ENCODE results near the gene TGFA.

The TGFA gene

GRCh38 chr2:70454936-70455544 is 98.6 kb downstream of the TGFA start:
- Histone ChIP-seq H3K9me3 (ENCODE audit: control insufficient read depth, insufficient read depth, low read depth, low read length) (no peaks in the 10 kb centered on the region), H3K27ac (ENCODE audit: extremely low read depth, low read depth, low read length) (no peak overlapping the region), H3K4me3 (ENCODE audit: low read depth, low read length) (no peak overlapping the region), H3K4me1 (ENCODE audit: control insufficient read depth, insufficient read depth, low read length) (no peaks in the 10 kb centered on the region), H3K36me3 (ENCODE audit: control insufficient read depth in 2 of 2, insufficient read depth in 1 of 2, low read length in 2 of 2) (no peaks in the 10 kb centered on the region)
- TF ChIP-seq ZNF266 (tag by site-specific recombination; IDR thresholded peaks at IDR 0.05; ENCODE audit: low read depth) = no peak
- TF ChIP-seq ZBTB6 (tag by site-specific recombination; IDR thresholded peaks at IDR 0.05) = no peak
- no peak for TF ChIP-seq OSR2 (tag by site-specific recombination; IDR thresholded peaks at IDR 0.05)
- no peak for TF ChIP-seq ZNF560 (tag by site-specific recombination; IDR thresholded peaks at IDR 0.05; ENCODE audit: borderline replicate concordance)
- no peak for TF ChIP-seq SP7 (tag by site-specific recombination; IDR thresholded peaks at IDR 0.05)
- TF ChIP-seq ZNF76 (tag by site-specific recombination; IDR thresholded peaks at IDR 0.05; ENCODE audit: borderline replicate concordance, low read depth) = no peak
- no peak for TF ChIP-seq ZNF624 (tag by site-specific recombination; IDR thresholded peaks at IDR 0.05)
- TF ChIP-seq ZNF292 (tag by site-specific recombination; IDR thresholded peaks at IDR 0.05; ENCODE audit: borderline replicate concordance, low read depth) = no peak
- no peak for TF ChIP-seq ZNF335 (tag by site-specific recombination; conservative IDR thresholded peaks at IDR 0.05)
- no peak for TF ChIP-seq GFI1B (tag by site-specific recombination; IDR thresholded peaks at IDR 0.05)
- no peak for TF ChIP-seq ZNF211 (tag by site-specific recombination; IDR thresholded peaks at IDR 0.05; ENCODE audit: low read depth)
- TF ChIP-seq ATF2 (tag by site-specific recombination; IDR thresholded peaks at IDR 0.05; ENCODE audit: low read depth) = no peak
- TF ChIP-seq ZNF777 (tag by site-specific recombination; IDR thresholded peaks at IDR 0.05; ENCODE audit: borderline replicate concordance) = no peak
- TF ChIP-seq MYNN (tag by site-specific recombination; IDR thresholded peaks at IDR 0.05; ENCODE audit: borderline replicate concordance) = no peak
- CTCF ChIA-PET = no interaction called here
- POLR2A ChIA-PET = no interaction called here

- no peak for TF ChIP-seq SP3 (tag by site-specific recombination; IDR thresholded peaks at IDR 0.05)
- no peak for TF ChIP-seq BCL11B (tag by site-specific recombination; IDR thresholded peaks at IDR 0.05; ENCODE audit: low read depth)
- TF ChIP-seq BCL6B (tag by site-specific recombination; IDR thresholded peaks at IDR 0.05) = no peak
- no peak for TF ChIP-seq MYNN (tag by site-specific recombination; IDR thresholded peaks at IDR 0.05; ENCODE audit: borderline replicate concordance)
- H3K4me3 ChIP-seq (ENCODE audit: low read depth, low read length) = no peak overlapping the region
- no peaks in the 10 kb centered on the region for H3K4me1 ChIP-seq (ENCODE audit: control insufficient read depth, insufficient read depth, low read length)
- no peaks in the 10 kb centered on the region for H3K9me3 ChIP-seq (ENCODE audit: control insufficient read depth, insufficient read depth, low read depth, low read length)
- H3K36me3 ChIP-seq (ENCODE audit: control insufficient read depth in 2 of 2, insufficient read depth in 1 of 2, low read length in 2 of 2) = no peaks in the 10 kb centered on the region
- POLR2A ChIA-PET = no interaction called here
- CTCF ChIA-PET = interaction anchor here (0.6 kb wide), 1 partner anchor 13 kb away, joined by 3 read pairs; no protein-coding TSS in a partner anchor
- no peak overlapping the region for H3K27ac ChIP-seq (ENCODE audit: extremely low read depth, low read depth, low read length)
Observed at GRCh38 chr2:70450641-70451250, 102.9 kb downstream of the TGFA start.

- ChIA-PET POLR2A (no interaction called here), CTCF (no interaction called here)
- Histone ChIP-seq H3K4me3 (ENCODE audit: low read depth, low read length) (no peak overlapping the region), H3K9me3 (ENCODE audit: control insufficient read depth, insufficient read depth, low read depth, low read length) (no peaks in the 10 kb centered on the region), H3K4me1 (ENCODE audit: control insufficient read depth, insufficient read depth, low read length) (no peaks in the 10 kb centered on the region), H3K36me3 (ENCODE audit: control insufficient read depth in 2 of 2, insufficient read depth in 1 of 2, low read length in 2 of 2) (no peaks in the 10 kb centered on the region), H3K27ac (ENCODE audit: extremely low read depth, low read depth, low read length) (no peak overlapping the region)
- TF ChIP-seq YY2 (tag by site-specific recombination; IDR thresholded peaks at IDR 0.05) = no peak
- TF ChIP-seq ZBTB20 (tag by site-specific recombination; IDR thresholded peaks at IDR 0.05) = no peak
- no peak for TF ChIP-seq ZNF169 (tag by site-specific recombination; IDR thresholded peaks at IDR 0.05)
- TF ChIP-seq REPIN1 (tag by site-specific recombination; IDR thresholded peaks at IDR 0.05; ENCODE audit: low read depth) = no peak
- TF ChIP-seq ZNF19 (tag by site-specific recombination; IDR thresholded peaks at IDR 0.05; ENCODE audit: low read depth) = no peak
- TF ChIP-seq ZBTB7A (tag by site-specific recombination; IDR thresholded peaks at IDR 0.05; ENCODE audit: low read depth) = no peak
- no peak for TF ChIP-seq ATF2 (tag by site-specific recombination; IDR thresholded peaks at IDR 0.05; ENCODE audit: low read depth)
- TF ChIP-seq MEIS1 (CRISPR knock-in tag; IDR thresholded peaks at IDR 0.05; ENCODE audit: borderline replicate concordance) = no peak
- TF ChIP-seq ZNF660 (tag by site-specific recombination; IDR thresholded peaks at IDR 0.05) = no peak
- no peak for TF ChIP-seq ZNF521 (tag by site-specific recombination; IDR thresholded peaks at IDR 0.05)
- no peak for TF ChIP-seq SCRT1 (tag by site-specific recombination; IDR thresholded peaks at IDR 0.05; ENCODE audit: borderline replicate concordance)
Observed at GRCh38 chr2:70448041-70448440, 105.6 kb downstream of the TGFA start.

All from HEK293 (cell line).